ENCODE results near the gene GNAO1.

The GNAO1 gene

GRCh38 chr16:56349086-56349415, 157.8 kb downstream of the GNAO1 start:
- Mint-ChIP-seq H3K4me3 (no peak overlapping the region), H3K36me3 (ENCODE audit: low read depth) (no peaks in the 10 kb centered on the region), H3K27ac (no peak overlapping the region), H3K9me3 (no peaks in the 10 kb centered on the region), H3K27me3 (ENCODE audit: low read depth) (no peaks in the 10 kb centered on the region), H3K4me1 (no peaks in the 10 kb centered on the region)
- TF ChIP-seq CTCF (IDR thresholded peaks at IDR 0.05; ENCODE audit: unreplicated experiment in 3 of 3) = no peak

GRCh38 chr16:56349711-56350161, 158.4 kb downstream of the GNAO1 start:
- no peaks in the 10 kb centered on the region for H3K9me3 Mint-ChIP-seq
- H3K36me3 Mint-ChIP-seq (ENCODE audit: low read depth) = no peaks in the 10 kb centered on the region
- no peak overlapping the region for H3K4me3 Mint-ChIP-seq
- H3K4me1 Mint-ChIP-seq = no peaks in the 10 kb centered on the region
- no peak for TF ChIP-seq CTCF (IDR thresholded peaks at IDR 0.05; ENCODE audit: unreplicated experiment in 3 of 3)
- no peak overlapping the region for H3K27ac Mint-ChIP-seq
- H3K27me3 Mint-ChIP-seq (ENCODE audit: low read depth) = no peaks in the 10 kb centered on the region

- H3K4me3 Mint-ChIP-seq = no peak overlapping the region
- H3K27me3 Mint-ChIP-seq (ENCODE audit: low read depth) = no peaks in the 10 kb centered on the region
- no peak overlapping the region for H3K27ac Mint-ChIP-seq
- H3K36me3 Mint-ChIP-seq (ENCODE audit: low read depth) = no peaks in the 10 kb centered on the region
- H3K4me1 Mint-ChIP-seq = no peaks in the 10 kb centered on the region
- H3K9me3 Mint-ChIP-seq = no peaks in the 10 kb centered on the region
- no peak for TF ChIP-seq CTCF (IDR thresholded peaks at IDR 0.05; ENCODE audit: unreplicated experiment in 3 of 3)
Observed at GRCh38 chr16:56350491-56351405, 159.5 kb downstream of the GNAO1 start.

GRCh38 chr16:56351481-56351880, 160.2 kb downstream of the GNAO1 start:
- peaks cover 7% of the 10 kb centered on the region for H3K4me1 Mint-ChIP-seq
- H3K36me3 Mint-ChIP-seq (ENCODE audit: low read depth) = no peaks in the 10 kb centered on the region
- H3K27me3 Mint-ChIP-seq (ENCODE audit: low read depth) = no peaks in the 10 kb centered on the region
- TF ChIP-seq CTCF (IDR thresholded peaks at IDR 0.05; ENCODE audit: unreplicated experiment in 3 of 3) = no peak
- H3K9me3 Mint-ChIP-seq = no peaks in the 10 kb centered on the region
- no peak overlapping the region for H3K4me3 Mint-ChIP-seq
- no peak overlapping the region for H3K27ac Mint-ChIP-seq

GRCh38 chr16:56352351-56353053, 161.2 kb downstream of the GNAO1 start:
- no peak overlapping the region for H3K27ac Mint-ChIP-seq
- no peak overlapping the region for H3K4me3 Mint-ChIP-seq
- no peak for TF ChIP-seq CTCF (IDR thresholded peaks at IDR 0.05; ENCODE audit: unreplicated experiment in 3 of 3)
- H3K9me3 Mint-ChIP-seq = no peaks in the 10 kb centered on the region
- peaks cover 17% of the 10 kb centered on the region for H3K4me1 Mint-ChIP-seq
- no peaks in the 10 kb centered on the region for H3K27me3 Mint-ChIP-seq (ENCODE audit: low read depth)
- no peaks in the 10 kb centered on the region for H3K36me3 Mint-ChIP-seq (ENCODE audit: low read depth)
